Prostate gland (tissue), 2 donors: Measurements from ENCODE around the gene HDGFL3. TPM values are rescaled to one million over a fixed set of nuclear protein-coding genes. Genes with fewer than 3 reads are reported as not detected.

ENCODE experiments used
- DNase-seq: peaks from one replicate; pipeline ENCODE4 v3.0.0-alpha.2; 2019; ENCODE audit warnings: low spot score
- H3K27ac ChIP-seq, 2 donors: fragments of 200-600 bp; sonication (generic); 2 replicates each; pipeline ENCODE4 v1.5.1; 2017 to 2019
- H3K27me3 ChIP-seq: fragments of 200-600 bp; sonication (generic); replicated peaks from 2 replicates; pipeline ENCODE4 v1.5.1; 2019; ENCODE audit not compliant: insufficient read depth
- H3K36me3 ChIP-seq, 2 donors: fragments of 200-600 bp; sonication (generic); 1 replicate in 1 of 2; 2 replicates in 1 of 2; pipeline versions ENCODE4 v1.5.1 to v1.8.1; 2017 to 2019
- H3K4me1 ChIP-seq: fragments of 200-600 bp; sonication (generic); replicated peaks from 2 replicates; pipeline ENCODE4 v1.5.1; 2019
- H3K4me3 ChIP-seq, 2 donors: fragments of 200-600 bp; sonication (generic); 2 replicates each; pipeline ENCODE4 v1.5.1; 2017 to 2019
- H3K9me3 ChIP-seq: fragments of 200-600 bp; sonication (generic); 2 replicates; pipeline ENCODE4 v1.5.1; 2017
- CTCF ChIP-seq, 4 experiments: fragments of 200-600 bp in 2 of 4; fragments of 450-650 bp in 2 of 4; sonication (generic) in 2 of 4; IDR thresholded peaks; 1 replicate in 3 of 4; 2 replicates in 1 of 4; pipeline ENCODE4 v1.5.1; 2016 to 2019; ENCODE audit warnings: antibody characterized with exemption in 4 of 4, mild to moderate bottlenecking in 2 of 4, moderate library complexity in 2 of 4
- POLR2A ChIP-seq: fragments of 450-650 bp; IDR thresholded peaks from one replicate; pipeline ENCODE4 v1.6.1; 2016; ENCODE audit warnings: antibody characterized with exemption, mild to moderate bottlenecking
- POLR2AphosphoS5 ChIP-seq: sonication (generic); formaldehyde crosslinking; IDR thresholded peaks from one replicate; pipeline ENCODE4 v1.6.1; 2017; ENCODE audit warnings: antibody characterized with exemption
- WGBS: methylation state at CpG from one replicate; pipeline ENCODE4 v1.1.5; 2018; 5-methylcytosine and 5-hydroxymethylcytosine counted together
- intact Hi-C: fragments of 100-400 bp; cut with DNase I; formaldehyde crosslinking; loops from one replicate; pipeline ENCODE4 v1.14.2; 2022
- total RNA-seq, 2 donors: library from RNA; depleted of rRNA; stranded (reverse); fragments of >200 nt; gene quantifications; one replicate each; pipeline ENCODE4 v1.1.0, GENCODE V29; 2016

HDGFL3 gene
- total RNA-seq, 2 donors from 2014 or later: 19.4 to 55.4 TPM

- Histone ChIP-seq H3K4me1 (no peaks in the 10 kb centered on the region), H3K27ac (no peak overlapping the region)
- TF ChIP-seq POLR2A (no peak), POLR2AphosphoS5 (no peak), CTCF (IDR thresholded peaks at IDR 0.05) (no peak)
Measured at GRCh38 chr15:83200162-83200561, 7.5 kb downstream of the HDGFL3 start.

GRCh38 chr15:83199288-83199687, 8.3 kb downstream of the HDGFL3 start:
- Histone ChIP-seq H3K27ac (no peak overlapping the region), H3K36me3 (no peaks in the 10 kb centered on the region), H3K27me3 (no peaks in the 10 kb centered on the region), H3K9me3 (no peaks in the 10 kb centered on the region), H3K4me1 (no peaks in the 10 kb centered on the region), H3K4me3 (no peak overlapping the region)
- intact Hi-C loops: no loop called here
- TF ChIP-seq POLR2A (no peak), CTCF (IDR thresholded peaks at IDR 0.05) (no peak), POLR2AphosphoS5 (no peak)
- WGBS: 82% methylated on average over 1 of the region's 1 CpG
- DNase-seq: no peak

More at GRCh38 chr15:83200162-83200561, 7.5 kb downstream of the HDGFL3 start:
- H3K4me3 ChIP-seq: no peak overlapping the region
- WGBS: 91% methylated on average over 7 of the region's 7 CpGs
- H3K27me3 ChIP-seq: no peaks in the 10 kb centered on the region
- intact Hi-C loops: no loop called here
- DNase-seq: no peak
- H3K9me3 ChIP-seq: no peaks in the 10 kb centered on the region
- H3K36me3 ChIP-seq: no peaks in the 10 kb centered on the region

GRCh38 chr15:83198476-83198875, 9.1 kb downstream of the HDGFL3 start:
- TF ChIP-seq POLR2A: no peak
- no peak for TF ChIP-seq CTCF (IDR thresholded peaks at IDR 0.05)
- no peak for TF ChIP-seq POLR2AphosphoS5
- Histone ChIP-seq H3K4me3 (no peak overlapping the region), H3K27me3 (no peaks in the 10 kb centered on the region), H3K9me3 (no peaks in the 10 kb centered on the region), H3K4me1 (no peaks in the 10 kb centered on the region), H3K36me3 (no peaks in the 10 kb centered on the region), H3K27ac (no peak overlapping the region)
- intact Hi-C loops: no loop called here
- WGBS: 82% methylated on average over 3 of the region's 3 CpGs
- DNase-seq: no peak

- intact Hi-C loops: no loop called here
- WGBS: 72% methylated on average over 2 of the region's 2 CpGs
- TF ChIP-seq CTCF (IDR thresholded peaks at IDR 0.05) (no peak), POLR2AphosphoS5 (no peak), POLR2A (no peak)
- Histone ChIP-seq H3K4me1 (no peaks in the 10 kb centered on the region), H3K27me3 (no peaks in the 10 kb centered on the region), H3K9me3 (no peaks in the 10 kb centered on the region), H3K36me3 (no peaks in the 10 kb centered on the region), H3K27ac (no peak overlapping the region), H3K4me3 (no peak overlapping the region)
- DNase-seq: no peak
Measured at GRCh38 chr15:83194528-83194927, 13.1 kb downstream of the HDGFL3 start.

- H3K4me3 ChIP-seq: no peak overlapping the region
- H3K27me3 ChIP-seq: no peaks in the 10 kb centered on the region
- no peaks in the 10 kb centered on the region for H3K9me3 ChIP-seq
- H3K27ac ChIP-seq: no peak overlapping the region
- intact Hi-C loops: no loop called here
- no peaks in the 10 kb centered on the region for H3K36me3 ChIP-seq
- no peaks in the 10 kb centered on the region for H3K4me1 ChIP-seq
- 97% methylated on average over 2 of the region's 2 CpGs for WGBS
- no peak for DNase-seq
- TF ChIP-seq POLR2A (no peak), POLR2AphosphoS5 (no peak), CTCF (IDR thresholded peaks at IDR 0.05) (no peak)
Measured at GRCh38 chr15:83193721-83194120, 13.9 kb downstream of the HDGFL3 start.
